ENCODE results near the gene ACSL5.
A peak's percentile ranks its signal among the peaks of the same experiment; 100 is the strongest.

ACSL5 gene

DNA sequence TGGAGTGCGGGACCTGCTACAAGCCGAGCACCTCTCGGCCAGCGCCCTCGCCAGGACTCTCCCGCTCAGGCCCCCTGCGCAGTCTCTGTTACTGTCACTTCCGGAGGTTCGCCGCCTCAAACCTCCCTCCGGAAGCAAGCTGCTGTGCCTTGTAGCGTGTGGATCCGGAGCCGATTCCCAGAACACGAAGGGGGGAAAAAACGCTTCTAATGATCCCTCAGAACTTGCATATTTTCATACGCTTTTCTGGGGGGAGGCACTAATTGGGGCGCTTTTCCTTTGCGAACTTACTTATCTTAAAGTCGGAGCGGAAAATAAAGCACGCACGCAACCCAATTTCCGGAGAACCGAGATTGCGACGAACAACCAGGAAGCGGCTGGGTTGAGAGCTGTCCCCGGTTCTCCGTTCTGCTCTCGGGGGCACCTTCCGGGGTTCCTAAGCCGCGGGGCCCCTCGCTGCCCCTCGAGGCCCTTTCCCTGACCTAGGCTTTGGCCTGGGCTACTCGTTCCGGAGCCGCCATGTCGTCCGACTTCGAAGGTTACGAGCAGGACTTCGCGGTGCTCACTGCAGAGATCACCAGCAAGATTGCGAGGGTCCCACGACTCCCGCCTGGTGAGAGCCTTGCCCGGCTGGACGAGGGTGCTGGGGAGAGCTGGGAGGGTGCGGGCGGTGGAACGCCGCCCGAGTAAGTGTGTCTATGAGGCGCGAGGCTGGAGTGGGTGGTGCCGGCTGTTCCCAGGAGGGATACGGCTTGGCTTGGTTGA lies 73.1 kb downstream of the ACSL5 start, which contains the start of the genes VTI1A and ZDHHC6:
Gene VTI1A, plus strand, starts transcription at position 361 of the 765 bp plus-strand sequence. Its CDS starts 159 bp downstream, at position 520.
Gene ZDHHC6, minus strand, starts transcription at position 60 of the 765 bp plus-strand sequence. CDS start 1,478 bp downstream, outside the sequence.
- peak within 1 kb of the TSS; percentile 85 for H3K27ac ChIP-seq
- peak; percentile 35 for TF ChIP-seq CTCF (conservative IDR thresholded peaks at IDR 0.05)

DNA sequence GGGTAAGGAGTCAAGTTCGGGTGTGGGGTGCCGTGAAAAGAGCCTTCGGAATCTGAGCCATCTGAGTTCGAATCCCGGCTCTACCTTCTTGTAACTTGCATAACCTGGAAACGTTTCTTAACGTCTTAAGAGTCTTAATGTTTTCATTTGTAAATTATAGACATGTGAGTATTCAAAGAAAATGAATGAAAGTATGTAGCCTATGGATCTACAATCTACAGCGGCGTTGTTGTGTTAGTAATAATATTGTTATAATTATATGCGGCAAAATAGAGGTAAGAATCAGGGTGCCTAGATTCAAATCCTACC lies 73.7 kb downstream of the ACSL5 start:
- peak overlapping the region; percentile 85 for H3K27ac ChIP-seq
- no peak for TF ChIP-seq CTCF (conservative IDR thresholded peaks at IDR 0.05)

DNA sequence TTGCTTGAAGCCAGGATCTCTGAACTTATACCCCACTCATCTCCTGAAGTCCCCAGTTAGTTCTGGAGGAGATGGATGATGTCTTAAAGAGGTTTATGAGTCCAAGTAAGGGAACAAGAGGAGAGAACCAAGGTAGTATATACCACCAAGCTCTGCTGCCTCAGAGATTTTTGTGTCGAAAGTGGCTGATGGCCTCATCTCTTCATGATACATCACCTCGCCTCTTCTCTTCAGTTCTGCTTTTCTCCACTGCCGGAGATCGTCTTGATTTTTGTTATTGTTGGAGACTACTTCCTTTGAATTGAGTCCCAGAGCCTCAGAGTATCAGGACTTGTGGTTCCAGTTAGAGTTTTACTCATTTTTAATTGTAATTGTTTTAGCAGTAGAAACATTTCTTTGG lies 75.0 kb downstream of the ACSL5 start:
- TF ChIP-seq CTCF (conservative IDR thresholded peaks at IDR 0.05), result no peak

GRCh38 chr10:112454910-112455779 lies 81.2 kb downstream of the ACSL5 start:
- no peak for TF ChIP-seq CTCF (conservative IDR thresholded peaks at IDR 0.05)
- no peak overlapping the region for H3K27ac ChIP-seq

More for the DNA sequence above, 75.0 kb downstream of the ACSL5 start:
- H3K27ac ChIP-seq, result no peak overlapping the region

GRCh38 chr10:112456533-112456932 lies 82.6 kb downstream of the ACSL5 start:
- TF ChIP-seq CTCF (conservative IDR thresholded peaks at IDR 0.05), result peak; percentile 21; the same call in 1 of the 2 replicates
- no peak overlapping the region for H3K27ac ChIP-seq

- TF ChIP-seq CTCF (conservative IDR thresholded peaks at IDR 0.05), result no peak
- H3K27ac ChIP-seq, result no peak overlapping the region
Measured at GRCh38 chr10:112460366-112460765, 86.5 kb downstream of the ACSL5 start.
